CD4-positive, alpha-beta T cell (primary cell): ENCODE measurements around the gene PPP6R3. TPM values are rescaled to one million over a fixed set of nuclear protein-coding genes. Genes with fewer than 3 reads are reported as not detected.

ENCODE experiments used
- ATAC-seq: fragments of 200-7000 bp; cut with Tn5 transposase; one replicate; pipeline ENCODE4 v1.10.0; 2022; ENCODE audit warnings: mild to moderate bottlenecking; ENCODE audit not compliant: poor library complexity
- CTCF ChIA-PET: fragments of 350-600 bp; sonication (Branson Sonifier 250); formaldehyde crosslinking; loops from one replicate; lab custom pipeline; 2021; ENCODE audit warnings: antibody characterized with exemption, inconsistent platforms; lab: Charles Lee
- POLR2A ChIA-PET: fragments of 350-600 bp; sonication (Branson Sonifier 250); formaldehyde crosslinking; loops from one replicate; lab custom pipeline; 2021; ENCODE audit warnings: antibody characterized with exemption, inconsistent platforms; lab: Charles Lee
- DNase-seq, 14 experiments: peaks; one replicate each; pipeline ENCODE4 v3.0.0-alpha.2; 2013 to 2020; ENCODE audit warnings: mixed read lengths in 2 of 14
- H3K27ac ChIP-seq, 2 donors: one replicate each; pipeline versions ENCODE4 v1.5.1 to v1.7.0; 2013; ENCODE audit warnings: low read length in 2 of 2, low read depth in 1 of 2, mild to moderate bottlenecking in 1 of 2
- H3K27me3 ChIP-seq, 2 experiments: 1 replicate in 1 of 2; 2 replicates in 1 of 2; pipeline versions ENCODE4 v1.6.1 to v1.7.0; 2013; ENCODE audit warnings: low read length in 2 of 2, control low read depth in 1 of 2, mild to moderate bottlenecking in 1 of 2, moderate library complexity in 1 of 2; ENCODE audit not compliant: insufficient read depth in 2 of 2, control insufficient read depth in 1 of 2
- H3K36me3 ChIP-seq: one replicate; pipeline ENCODE4 v1.6.1; 2013; ENCODE audit warnings: low read length, control low read depth; ENCODE audit not compliant: insufficient read depth
- H3K4me1 ChIP-seq: one replicate; pipeline ENCODE4 v1.6.1; 2013; ENCODE audit warnings: low read length, control low read depth; ENCODE audit not compliant: insufficient read depth
- H3K4me3 ChIP-seq: one replicate; pipeline ENCODE4 v1.5.1; 2013; ENCODE audit warnings: mild to moderate bottlenecking, low read length, moderate library complexity
- H3K9me3 ChIP-seq, 2 experiments: 1 replicate in 1 of 2; 2 replicates in 1 of 2; pipeline versions ENCODE4 v1.6.1 to v1.7.0; 2013; ENCODE audit warnings: low read length in 2 of 2, mild to moderate bottlenecking in 2 of 2, control low read depth in 1 of 2, moderate library complexity in 1 of 2; ENCODE audit not compliant: control insufficient read depth in 1 of 2, insufficient read depth in 1 of 2
- H3K27ac Mint-ChIP-seq: one replicate; pipeline ENCODE4 v1.8.0; 2020; ENCODE audit warnings: mixed read lengths
- H3K27me3 Mint-ChIP-seq: one replicate; pipeline ENCODE4 v1.8.0; 2021; ENCODE audit warnings: mixed read lengths
- H3K36me3 Mint-ChIP-seq: one replicate; pipeline ENCODE4 v1.8.0; 2021; ENCODE audit warnings: low read depth, mixed read lengths
- H3K4me1 Mint-ChIP-seq: one replicate; pipeline ENCODE4 v1.8.0; 2021; ENCODE audit warnings: low read depth, mixed read lengths
- H3K4me3 Mint-ChIP-seq: one replicate; pipeline ENCODE4 v1.8.0; 2020; ENCODE audit warnings: mild to moderate bottlenecking, mixed read lengths
- H3K9me3 Mint-ChIP-seq: one replicate; pipeline ENCODE4 v1.8.0; 2020; ENCODE audit warnings: mixed read lengths
- intact Hi-C, 2 experiments: fragments of 100-400 bp; cut with DNase I in 1 of 2; cut with micrococcal nuclease in 1 of 2; formaldehyde crosslinking; loops; one replicate each; pipeline versions ENCODE4 v1.15.1 to v1.9.0; 2023 to 2025; cut with DNase I, micrococcal nuclease
- total RNA-seq, 174 experiments: library from RNA in 2 of 174; stranded (reverse) in 2 of 174; gene quantifications; one replicate each; pipeline ENCODE4 v1.2.3 and lab custom pipeline; 2021 to 2026
- TF ChIP-seq, protein P1 (sequence below): fragments of 200-600 bp; IDR thresholded peaks from one replicate; pipeline ENCODE4 v1.8.0; 2022; ENCODE audit warnings: antibody characterized with exemption, mild to moderate bottlenecking

Gene PPP6R3
- total RNA-seq, 2 experiments from 2014 or later: 108 to 109 TPM

- peaks cover 10% of the 10 kb centered on the region for H3K4me1 ChIP-seq
- no peak overlapping the region for H3K27ac ChIP-seq
- no peaks in the 10 kb centered on the region for H3K27me3 ChIP-seq
- H3K9me3 ChIP-seq: no peaks in the 10 kb centered on the region
- POLR2A ChIA-PET: no interaction called here
- Mint-ChIP-seq H3K36me3 (no peaks in the 10 kb centered on the region), H3K27ac (no peak overlapping the region), H3K4me1 (no peaks in the 10 kb centered on the region), H3K4me3 (no peak overlapping the region), H3K27me3 (no peaks in the 10 kb centered on the region), H3K9me3 (no peaks in the 10 kb centered on the region)
- DNase-seq (no peak), ATAC-seq (no peak)
- no peaks in the 10 kb centered on the region for H3K36me3 ChIP-seq
- CTCF ChIA-PET: no interaction called here
- intact Hi-C loops: loop anchor here in 1 of 2 experiments (5.0 kb wide), 1 partner anchor 236 kb away; the partner anchor contains the start of gene KMT5B
- TF ChIP-seq, protein P1, sequence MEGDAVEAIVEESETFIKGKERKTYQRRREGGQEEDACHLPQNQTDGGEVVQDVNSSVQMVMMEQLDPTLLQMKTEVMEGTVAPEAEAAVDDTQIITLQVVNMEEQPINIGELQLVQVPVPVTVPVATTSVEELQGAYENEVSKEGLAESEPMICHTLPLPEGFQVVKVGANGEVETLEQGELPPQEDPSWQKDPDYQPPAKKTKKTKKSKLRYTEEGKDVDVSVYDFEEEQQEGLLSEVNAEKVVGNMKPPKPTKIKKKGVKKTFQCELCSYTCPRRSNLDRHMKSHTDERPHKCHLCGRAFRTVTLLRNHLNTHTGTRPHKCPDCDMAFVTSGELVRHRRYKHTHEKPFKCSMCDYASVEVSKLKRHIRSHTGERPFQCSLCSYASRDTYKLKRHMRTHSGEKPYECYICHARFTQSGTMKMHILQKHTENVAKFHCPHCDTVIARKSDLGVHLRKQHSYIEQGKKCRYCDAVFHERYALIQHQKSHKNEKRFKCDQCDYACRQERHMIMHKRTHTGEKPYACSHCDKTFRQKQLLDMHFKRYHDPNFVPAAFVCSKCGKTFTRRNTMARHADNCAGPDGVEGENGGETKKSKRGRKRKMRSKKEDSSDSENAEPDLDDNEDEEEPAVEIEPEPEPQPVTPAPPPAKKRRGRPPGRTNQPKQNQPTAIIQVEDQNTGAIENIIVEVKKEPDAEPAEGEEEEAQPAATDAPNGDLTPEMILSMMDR: no peak
- no peak overlapping the region for H3K4me3 ChIP-seq
Measured at GRCh38 chr11:68448604-68449011, 11.9 kb upstream of the PPP6R3 start.

DNA sequence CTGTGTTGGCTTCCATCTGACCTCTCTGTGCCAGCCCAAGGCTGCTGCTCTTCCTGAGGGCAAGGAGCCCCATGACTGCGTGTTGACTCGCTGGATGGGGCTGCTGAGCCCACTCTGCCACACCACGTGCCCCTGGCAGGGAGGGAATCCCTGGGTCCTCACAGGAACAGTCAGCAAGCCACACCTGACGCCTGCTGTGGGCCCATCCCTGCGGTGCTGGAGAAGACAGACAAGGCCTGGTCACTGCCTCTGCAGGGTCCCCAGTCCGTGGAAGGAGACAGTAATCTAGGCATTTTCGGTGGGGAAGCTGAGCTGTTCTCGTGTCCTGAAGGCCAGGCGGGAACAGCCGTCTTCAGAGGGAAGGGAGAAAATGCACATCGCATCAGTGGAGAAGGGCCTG is 10.6 kb upstream of the PPP6R3 start:
- intact Hi-C loops: loop anchor here in 1 of 2 experiments (5.0 kb wide), 1 partner anchor 238 kb away; the partner anchor contains the start of gene KMT5B

GRCh38 chr11:68450711-68451110 is 9.8 kb upstream of the PPP6R3 start:
- POLR2A ChIA-PET: no interaction called here
- CTCF ChIA-PET: interaction anchor here (0.9 kb wide), 1 partner anchor 94 kb away, joined by 4 read pairs; no protein-coding TSS in a partner anchor

More for the DNA sequence above, 10.6 kb upstream of the PPP6R3 start:
- no peak overlapping the region for H3K27ac ChIP-seq
- H3K27me3 ChIP-seq: no peaks in the 10 kb centered on the region
- Mint-ChIP-seq H3K27me3 (no peaks in the 10 kb centered on the region), H3K36me3 (no peaks in the 10 kb centered on the region), H3K9me3 (no peaks in the 10 kb centered on the region), H3K4me1 (no peaks in the 10 kb centered on the region), H3K4me3 (no peak overlapping the region), H3K27ac (no peak overlapping the region)
- ATAC-seq: no peak
- TF ChIP-seq, protein P1: no peak
- no peak for DNase-seq
- POLR2A ChIA-PET: no interaction called here
- CTCF ChIA-PET: no interaction called here
- no peak overlapping the region for H3K4me3 ChIP-seq
- H3K9me3 ChIP-seq: no peaks in the 10 kb centered on the region
- H3K4me1 ChIP-seq: peaks cover 10% of the 10 kb centered on the region
- H3K36me3 ChIP-seq: no peaks in the 10 kb centered on the region

More at GRCh38 chr11:68450711-68451110, 9.8 kb upstream of the PPP6R3 start:
- Histone ChIP-seq H3K9me3 (no peaks in the 10 kb centered on the region), H3K36me3 (no peaks in the 10 kb centered on the region), H3K4me3 (no peak overlapping the region), H3K4me1 (peaks cover 10% of the 10 kb centered on the region), H3K27ac (no peak overlapping the region), H3K27me3 (no peaks in the 10 kb centered on the region)
- Mint-ChIP-seq H3K27me3 (no peaks in the 10 kb centered on the region), H3K4me1 (no peaks in the 10 kb centered on the region), H3K4me3 (no peak overlapping the region), H3K9me3 (no peaks in the 10 kb centered on the region), H3K36me3 (no peaks in the 10 kb centered on the region), H3K27ac (no peak overlapping the region)
- ATAC-seq (no peak), DNase-seq (no peak)
- TF ChIP-seq, protein P1: no peak
- intact Hi-C loops: no loop called here
